Left ventricle myocardium inferior (tissue), 1 donor: ENCODE measurements around the gene ACSS1. TPM values are rescaled to one million over a fixed set of nuclear protein-coding genes. Genes with fewer than 3 reads are reported as not detected.

Source experiments
- DNase-seq: peaks from one replicate; pipeline ENCODE4 v3.0.0-alpha.2; 2020
- H3K27ac ChIP-seq: fragments of 200-600 bp; replicated peaks from 2 replicates; pipeline ENCODE4 v1.8.0; 2021
- H3K27me3 ChIP-seq: fragments of 200-600 bp; 2 replicates; pipeline ENCODE4 v1.8.0; 2021; ENCODE audit warnings: low read depth
- H3K36me3 ChIP-seq: fragments of 200-600 bp; 2 replicates; pipeline ENCODE4 v1.8.0; 2021
- H3K4me1 ChIP-seq: fragments of 200-600 bp; 2 replicates; pipeline ENCODE4 v1.8.0; 2021
- H3K4me3 ChIP-seq: fragments of 200-600 bp; 2 replicates; pipeline ENCODE4 v1.8.0; 2021; ENCODE audit warnings: mild to moderate bottlenecking, moderate library complexity
- H3K9me3 ChIP-seq: fragments of 200-600 bp; replicated peaks from 2 replicates; pipeline ENCODE4 v1.8.0; 2021
- intact Hi-C: fragments of 100-400 bp; cut with micrococcal nuclease; formaldehyde crosslinking; loops from one replicate; pipeline ENCODE4 v1.11.0; 2022
- total RNA-seq: library from RNA; stranded (reverse); fragmentation: NEBNext Ultra II Directional; extraction: Animal tissue kit (Norgen Biotek cat#: 25700); gene quantifications from one replicate; pipeline ENCODE4 v1.2.1, GENCODE V29; 2021
- TF ChIP-seq, protein P1 (sequence below): fragments of 200-600 bp; IDR thresholded peaks from 2 replicates; pipeline ENCODE4 v1.8.0; 2021; ENCODE audit warnings: antibody characterized with exemption, mild to moderate bottlenecking, borderline replicate concordance
- donor health status: DM: no; HTN: yes; CAD: no; lungs with severe emphysema.

The ACSS1 gene
- total RNA-seq, 1 donor from 2014 or later = 159 TPM

DNA sequence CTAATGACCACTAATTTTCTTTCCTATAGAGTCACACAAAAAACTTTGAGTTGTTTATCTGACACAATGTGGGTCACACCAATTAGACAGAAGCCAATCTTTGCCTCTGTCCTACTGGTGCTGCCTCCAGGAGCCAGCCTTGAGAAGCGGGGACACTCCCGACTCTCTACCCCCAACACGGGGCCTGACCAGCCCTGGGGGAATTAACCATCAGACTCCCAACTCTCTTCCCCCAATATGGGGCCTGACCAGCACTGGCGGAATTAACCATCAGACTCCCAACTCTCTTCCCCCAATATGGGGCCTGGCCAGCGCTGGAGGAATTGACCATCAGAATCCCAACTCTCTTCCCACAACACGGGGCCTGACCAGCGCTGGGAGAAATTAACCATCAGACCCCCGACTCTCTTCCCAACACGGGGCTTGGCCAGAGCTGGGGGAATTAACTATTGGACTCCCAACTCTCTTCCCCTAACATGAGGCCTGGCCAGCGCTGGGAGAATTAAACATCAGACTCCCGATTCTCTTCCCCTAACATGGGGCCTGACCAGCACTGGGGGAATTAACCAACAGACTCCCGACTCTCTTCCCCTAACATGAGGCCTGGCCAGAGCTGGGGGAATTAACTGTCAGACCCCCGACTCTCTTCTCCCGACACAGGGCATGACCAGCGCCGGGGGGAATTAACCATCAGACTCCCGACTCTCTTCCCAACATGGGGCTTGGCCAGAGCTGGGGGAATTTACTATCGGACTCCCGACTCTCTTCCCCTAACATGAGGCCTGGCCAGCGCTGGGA, 96.4 kb downstream of the ACSS1 start:
- no peak overlapping the region for H3K4me3 ChIP-seq
- no peaks in the 10 kb centered on the region for H3K9me3 ChIP-seq
- intact Hi-C loops = no loop called here
- TF ChIP-seq, protein P1, sequence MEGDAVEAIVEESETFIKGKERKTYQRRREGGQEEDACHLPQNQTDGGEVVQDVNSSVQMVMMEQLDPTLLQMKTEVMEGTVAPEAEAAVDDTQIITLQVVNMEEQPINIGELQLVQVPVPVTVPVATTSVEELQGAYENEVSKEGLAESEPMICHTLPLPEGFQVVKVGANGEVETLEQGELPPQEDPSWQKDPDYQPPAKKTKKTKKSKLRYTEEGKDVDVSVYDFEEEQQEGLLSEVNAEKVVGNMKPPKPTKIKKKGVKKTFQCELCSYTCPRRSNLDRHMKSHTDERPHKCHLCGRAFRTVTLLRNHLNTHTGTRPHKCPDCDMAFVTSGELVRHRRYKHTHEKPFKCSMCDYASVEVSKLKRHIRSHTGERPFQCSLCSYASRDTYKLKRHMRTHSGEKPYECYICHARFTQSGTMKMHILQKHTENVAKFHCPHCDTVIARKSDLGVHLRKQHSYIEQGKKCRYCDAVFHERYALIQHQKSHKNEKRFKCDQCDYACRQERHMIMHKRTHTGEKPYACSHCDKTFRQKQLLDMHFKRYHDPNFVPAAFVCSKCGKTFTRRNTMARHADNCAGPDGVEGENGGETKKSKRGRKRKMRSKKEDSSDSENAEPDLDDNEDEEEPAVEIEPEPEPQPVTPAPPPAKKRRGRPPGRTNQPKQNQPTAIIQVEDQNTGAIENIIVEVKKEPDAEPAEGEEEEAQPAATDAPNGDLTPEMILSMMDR = no peak
- H3K36me3 ChIP-seq = peaks cover 60% of the 10 kb centered on the region
- no peaks in the 10 kb centered on the region for H3K27me3 ChIP-seq
- no peak overlapping the region for H3K27ac ChIP-seq
- no peak for DNase-seq
- peaks cover 10% of the 10 kb centered on the region for H3K4me1 ChIP-seq

DNA sequence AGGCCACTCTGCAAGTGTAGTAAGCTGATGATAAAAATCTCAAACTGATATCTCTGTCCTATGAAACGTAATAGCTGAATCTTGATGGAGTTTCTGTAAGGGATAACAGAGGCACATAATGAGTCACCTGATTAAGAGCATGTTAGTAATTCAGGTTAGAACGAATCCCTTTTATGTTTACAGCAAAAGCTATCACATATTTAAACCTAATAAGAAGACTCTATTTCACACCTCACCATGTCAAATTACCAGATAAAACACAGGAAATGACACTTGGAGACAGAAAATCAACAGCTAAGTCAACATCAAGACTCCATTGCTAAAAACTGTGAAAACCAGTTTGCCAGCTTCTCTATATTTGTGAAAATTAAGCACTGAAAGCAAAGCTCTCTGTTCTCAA, 97.1 kb downstream of the ACSS1 start:
- intact Hi-C loops = no loop called here
- H3K4me3 ChIP-seq = no peak overlapping the region
- no peak for DNase-seq
- H3K9me3 ChIP-seq = no peaks in the 10 kb centered on the region
- H3K27me3 ChIP-seq = no peaks in the 10 kb centered on the region
- H3K36me3 ChIP-seq = peaks cover 52% of the 10 kb centered on the region
- H3K4me1 ChIP-seq = peaks cover 10% of the 10 kb centered on the region
- TF ChIP-seq, protein P1 = no peak
- H3K27ac ChIP-seq = no peak overlapping the region

DNA sequence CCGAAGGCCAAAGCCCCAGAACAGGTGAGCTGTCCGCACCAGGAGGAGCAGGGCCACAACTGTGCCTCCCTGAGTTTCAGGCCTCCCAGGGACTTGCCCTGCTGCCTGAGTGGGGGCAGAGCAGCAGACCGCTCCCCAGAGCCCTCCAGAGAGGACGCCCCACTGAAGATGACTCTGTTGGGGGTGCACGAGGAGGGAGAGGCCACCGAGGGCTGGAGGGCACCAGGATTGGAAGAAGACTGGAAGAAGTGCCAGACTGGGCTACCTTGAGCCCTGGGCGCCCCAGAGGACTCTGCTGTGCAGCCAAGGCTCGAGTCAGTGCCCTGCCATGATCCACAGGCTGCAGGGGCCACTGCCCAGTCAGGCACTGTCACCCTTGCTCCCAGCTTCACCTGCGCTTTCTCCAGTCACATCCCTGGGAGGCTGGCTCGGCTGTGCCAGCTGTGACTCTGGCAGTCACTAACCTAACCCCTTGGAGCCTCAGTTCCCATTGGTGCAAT, 97.6 kb downstream of the ACSS1 start:
- Histone ChIP-seq H3K9me3 (no peaks in the 10 kb centered on the region), H3K36me3 (peaks cover 48% of the 10 kb centered on the region), H3K27me3 (no peaks in the 10 kb centered on the region), H3K27ac (no peak overlapping the region), H3K4me1 (peaks cover 10% of the 10 kb centered on the region), H3K4me3 (no peak overlapping the region)
- no peak for DNase-seq
- TF ChIP-seq, protein P1 = no peak
- intact Hi-C loops = no loop called here

DNA sequence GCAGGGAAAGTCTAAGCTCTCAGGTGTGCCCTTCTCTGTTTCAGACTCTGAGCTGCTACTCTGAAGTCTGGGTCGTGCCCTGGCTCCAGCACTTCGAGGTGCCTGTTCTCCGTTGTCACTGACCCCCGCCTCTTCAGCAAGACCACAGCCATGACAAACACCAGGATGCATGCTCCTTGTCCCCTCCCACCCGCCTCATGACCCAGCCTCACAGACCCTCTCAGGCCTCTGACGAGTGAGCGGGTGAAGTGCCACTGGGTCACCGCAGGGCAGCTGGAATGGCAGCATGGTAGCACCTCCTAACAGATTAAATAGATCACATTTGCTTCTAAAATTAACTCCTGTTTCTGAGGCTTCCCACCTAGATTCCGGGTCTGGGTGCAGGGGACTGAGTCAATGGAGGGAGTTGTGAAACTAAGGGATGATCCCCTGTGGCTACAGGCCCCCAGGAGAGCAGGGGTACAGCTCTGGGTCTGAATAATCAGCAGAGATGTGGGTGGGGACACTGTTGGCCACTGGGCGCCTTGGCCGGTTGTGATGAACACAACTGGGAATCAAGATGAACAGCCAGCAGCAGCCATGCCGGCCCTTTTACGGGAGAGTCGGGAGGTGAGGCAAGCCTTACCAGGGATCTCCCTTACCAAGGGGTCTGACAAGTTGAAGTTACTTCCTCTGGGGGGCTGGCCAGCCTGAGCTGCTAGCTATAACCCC, 98.2 kb downstream of the ACSS1 start:
- Histone ChIP-seq H3K36me3 (peaks cover 42% of the 10 kb centered on the region), H3K4me3 (no peak overlapping the region), H3K4me1 (peaks cover 10% of the 10 kb centered on the region), H3K27ac (no peak overlapping the region), H3K27me3 (no peaks in the 10 kb centered on the region), H3K9me3 (no peaks in the 10 kb centered on the region)
- no peak for DNase-seq
- intact Hi-C loops = no loop called here
- TF ChIP-seq, protein P1 = no peak

DNA sequence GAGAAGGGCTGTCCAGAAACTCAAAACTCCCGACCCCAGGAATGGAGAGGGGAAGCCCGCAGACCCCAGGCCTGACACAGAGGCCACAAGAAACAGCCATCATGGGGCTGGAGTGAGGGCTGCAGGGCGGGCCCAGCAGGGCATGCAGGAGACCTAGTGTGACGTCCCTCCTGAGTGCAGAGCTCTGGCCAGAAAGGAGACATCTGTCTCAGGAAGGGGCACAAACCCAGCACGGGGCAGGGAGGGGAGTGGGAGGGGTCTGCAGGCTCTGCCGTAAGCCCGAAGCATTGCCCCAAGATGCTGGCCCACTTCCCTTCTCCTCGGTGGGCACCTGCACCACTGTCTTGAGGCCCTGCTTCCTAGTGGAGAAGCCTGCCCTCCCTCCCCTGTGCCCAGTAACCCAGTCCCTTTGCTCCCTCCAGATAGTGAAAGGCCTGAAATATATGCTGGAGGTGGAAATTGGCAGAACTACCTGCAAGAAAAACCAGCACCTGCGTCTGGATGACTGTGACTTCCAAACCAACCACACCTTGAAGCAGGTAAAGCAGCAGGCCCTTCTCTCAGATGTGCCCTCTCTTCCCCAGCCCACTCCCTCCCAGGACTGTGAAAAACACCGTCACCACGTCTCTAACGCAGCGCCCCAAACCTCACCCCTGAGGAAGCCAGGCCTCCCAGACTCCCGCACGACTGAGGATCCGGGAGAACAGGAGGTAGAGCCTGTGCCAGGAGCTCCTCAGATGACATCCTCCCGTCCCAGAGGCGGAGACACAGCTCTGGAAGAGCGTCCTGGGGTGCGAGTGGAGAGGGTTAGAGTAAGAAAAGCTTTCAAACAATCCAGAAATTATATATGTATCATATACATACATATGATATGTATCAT, 99.2 kb downstream of the ACSS1 start:
- Histone ChIP-seq H3K4me1 (peaks cover 10% of the 10 kb centered on the region), H3K27me3 (no peaks in the 10 kb centered on the region), H3K36me3 (peaks cover 35% of the 10 kb centered on the region), H3K27ac (no peak overlapping the region), H3K9me3 (no peaks in the 10 kb centered on the region), H3K4me3 (no peak overlapping the region)
- no peak for DNase-seq
- TF ChIP-seq, protein P1 = no peak
- intact Hi-C loops = no loop called here
